HEK293T (cell line): Measurements from ENCODE around the gene PFN3.

Experiments
- FOXK2 ChIP-seq: fragments of 450-650 bp; IDR thresholded peaks from 2 replicates; pipeline ENCODE4 v1.6.1; 2016; ENCODE audit warnings: mild to moderate bottlenecking
- FOXM1 ChIP-seq: fragments of 450-650 bp; IDR thresholded peaks from 2 replicates; pipeline ENCODE4 v1.6.1; 2017; ENCODE audit warnings: mild to moderate bottlenecking, borderline replicate concordance

DNA sequence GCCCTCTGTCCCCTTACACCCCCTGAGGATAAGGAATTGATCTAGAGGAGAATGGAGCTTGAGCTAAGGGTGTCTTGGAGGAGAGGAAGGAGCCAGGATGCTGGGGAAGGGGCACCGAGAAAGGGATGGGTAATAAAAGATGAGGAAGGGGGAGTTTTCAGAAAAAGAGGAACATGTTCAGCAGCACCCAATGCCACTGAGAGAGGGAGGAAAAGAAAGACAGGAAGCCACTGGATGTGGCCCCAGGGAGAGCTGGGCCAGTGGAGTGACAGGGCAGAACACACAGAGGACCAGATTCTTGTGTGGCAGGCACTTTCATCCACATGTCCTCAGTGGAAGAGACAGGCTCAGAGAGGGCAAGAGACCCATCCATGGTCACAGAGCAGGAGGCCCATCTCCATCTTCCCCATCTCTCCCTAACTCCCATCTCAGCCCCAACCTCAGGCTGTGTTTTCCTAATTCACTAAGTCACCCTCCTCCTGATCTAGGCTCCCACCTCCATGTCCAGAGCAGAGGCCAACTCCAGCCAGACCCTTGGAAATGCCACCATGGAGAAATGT is 7.2 kb downstream of the PFN3 start:
- TF ChIP-seq FOXK2, result no peak
- no peak for TF ChIP-seq FOXM1
